GM15510 (cell line): ENCODE results near the gene EXOC4.

Experiments used
- POLR2A ChIP-seq: IDR thresholded peaks from 3 replicates; pipeline ENCODE4 v1.6.1; 2011; ENCODE audit warnings: borderline replicate concordance; ENCODE audit not compliant: insufficient read length; ENCODE audit errors: extremely low read depth

EXOC4 gene

DNA sequence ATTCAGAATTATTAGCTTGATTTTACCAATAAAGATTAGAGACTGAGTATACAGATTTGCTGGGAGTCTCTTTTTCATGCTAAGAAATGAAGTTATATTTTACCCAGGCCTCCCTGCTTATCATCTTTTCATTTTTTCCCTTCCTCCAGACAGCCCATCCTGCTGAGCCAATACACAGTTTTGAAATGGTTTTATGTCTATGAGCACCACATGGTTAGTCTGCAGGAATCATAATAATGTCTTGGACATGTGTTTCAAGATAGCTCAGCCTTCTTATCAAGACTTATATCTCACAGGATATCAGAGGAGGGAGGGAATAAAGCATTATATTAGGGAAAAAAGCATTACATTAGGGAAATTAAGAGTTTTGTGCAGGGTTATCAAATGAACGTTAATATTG is 157.1 kb downstream of the EXOC4 start:
- TF ChIP-seq POLR2A = no peak

DNA sequence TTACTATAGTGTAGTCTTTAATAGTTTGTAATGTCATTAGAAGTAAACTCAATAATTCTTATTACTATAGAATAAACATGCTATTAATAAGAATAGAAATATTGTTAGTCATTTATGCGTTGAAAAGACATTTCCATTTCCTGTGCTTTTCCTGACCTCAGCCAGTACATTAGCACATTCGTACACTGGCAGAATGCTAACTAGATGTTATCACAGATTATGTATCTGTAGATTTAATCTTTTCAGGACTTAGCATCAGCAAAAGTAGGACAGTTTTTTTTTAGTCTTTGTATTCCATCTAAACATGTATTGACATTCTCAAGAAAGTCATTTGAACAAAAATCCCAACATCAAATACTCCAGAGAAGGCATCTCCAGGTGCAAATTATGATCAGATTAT is 158.5 kb downstream of the EXOC4 start:
- no peak for TF ChIP-seq POLR2A

- no peak for TF ChIP-seq POLR2A
Measured at GRCh38 chr7:133412942-133413341, 160.1 kb downstream of the EXOC4 start.

DNA sequence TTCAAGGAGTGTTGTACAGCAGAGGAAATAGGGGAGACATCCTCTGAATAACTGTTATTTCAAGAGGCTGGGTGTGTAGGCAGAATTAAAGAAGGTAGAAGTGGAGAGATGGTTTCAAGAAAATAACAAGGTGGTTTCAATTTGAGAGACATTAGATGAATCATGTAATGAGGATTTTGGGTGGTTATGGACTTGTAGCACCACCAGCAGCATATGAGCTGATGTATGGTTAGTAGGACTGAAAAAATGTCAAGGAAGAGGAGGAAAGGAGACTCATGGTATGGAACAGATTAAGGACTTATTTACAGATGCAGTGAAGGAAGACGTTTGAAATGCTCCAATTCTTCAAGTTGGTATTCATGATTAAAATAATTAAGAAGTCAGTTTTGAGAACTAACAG is 166.2 kb downstream of the EXOC4 start:
- TF ChIP-seq POLR2A = no peak

DNA sequence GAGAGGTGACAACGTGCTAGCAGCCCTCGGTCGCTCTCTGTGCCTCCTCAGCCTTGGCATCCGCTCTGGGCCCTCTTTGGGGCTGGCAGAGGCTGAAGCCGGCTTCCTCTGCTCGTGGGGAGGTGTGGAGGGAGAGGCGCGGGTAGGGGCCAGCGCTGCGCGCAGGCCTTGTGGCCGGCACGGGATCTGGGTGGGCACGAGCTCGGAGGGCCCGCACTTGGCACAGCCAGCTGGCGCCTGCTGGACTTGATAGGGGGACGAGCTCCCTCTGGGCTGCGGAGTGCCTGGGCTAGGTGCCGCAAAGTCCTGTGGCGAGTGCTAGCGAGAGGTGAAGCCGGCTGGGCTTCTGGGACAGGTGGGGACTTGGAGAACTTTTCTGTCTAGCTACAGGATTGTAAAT is 170.7 kb downstream of the EXOC4 start:
- no peak for TF ChIP-seq POLR2A

GRCh38 chr7:133428326-133428725 is 175.4 kb downstream of the EXOC4 start:
- TF ChIP-seq POLR2A = no peak

DNA sequence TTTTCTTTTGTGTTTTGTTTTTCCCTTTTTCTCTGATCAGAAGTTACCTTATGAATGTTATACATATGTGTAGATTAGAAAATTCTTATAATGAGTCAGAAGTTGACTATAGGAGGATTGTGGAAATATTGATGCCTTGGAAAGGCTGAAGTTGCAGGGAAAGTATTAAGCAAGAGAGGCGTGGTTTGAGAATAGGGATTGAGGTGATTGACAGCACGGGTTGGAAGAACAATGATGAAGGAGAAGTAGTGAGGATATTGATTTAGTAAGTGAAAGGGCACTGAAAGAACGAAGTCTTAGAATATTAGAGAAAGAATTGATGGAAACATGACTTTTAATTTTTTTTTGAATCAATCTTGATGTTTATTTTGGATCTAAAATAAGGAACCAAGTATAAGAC is 176.0 kb downstream of the EXOC4 start:
- TF ChIP-seq POLR2A = no peak

GRCh38 chr7:133429371-133429770 is 176.5 kb downstream of the EXOC4 start:
- no peak for TF ChIP-seq POLR2A

DNA sequence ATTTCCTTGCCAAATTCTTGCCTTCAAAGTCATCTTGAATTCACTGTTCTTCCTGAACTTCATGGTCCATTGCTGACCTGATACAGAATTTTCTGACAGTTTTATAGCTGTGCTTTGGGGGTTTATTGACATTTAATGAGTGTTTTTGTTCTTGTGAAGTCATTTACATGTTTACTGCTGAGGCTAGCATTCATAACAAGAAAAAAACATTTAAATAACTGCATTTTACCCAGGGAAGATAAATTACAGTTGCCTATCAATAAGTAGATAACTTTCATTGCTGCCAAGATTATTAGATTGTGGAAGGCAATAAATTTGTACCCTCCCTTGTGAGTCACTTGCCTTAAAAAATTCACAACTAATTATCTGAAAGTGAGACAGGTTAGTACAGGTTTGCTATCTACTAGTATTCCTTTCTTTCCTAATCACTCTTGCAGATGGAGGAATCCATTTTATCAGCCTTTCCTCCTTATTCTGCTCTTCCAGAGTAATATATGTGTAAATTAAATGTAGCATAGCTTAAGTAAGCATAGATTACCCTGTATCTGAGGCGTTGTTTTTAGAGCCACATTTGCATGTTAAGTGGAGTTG is 178.4 kb downstream of the EXOC4 start:
- no peak for TF ChIP-seq POLR2A

DNA sequence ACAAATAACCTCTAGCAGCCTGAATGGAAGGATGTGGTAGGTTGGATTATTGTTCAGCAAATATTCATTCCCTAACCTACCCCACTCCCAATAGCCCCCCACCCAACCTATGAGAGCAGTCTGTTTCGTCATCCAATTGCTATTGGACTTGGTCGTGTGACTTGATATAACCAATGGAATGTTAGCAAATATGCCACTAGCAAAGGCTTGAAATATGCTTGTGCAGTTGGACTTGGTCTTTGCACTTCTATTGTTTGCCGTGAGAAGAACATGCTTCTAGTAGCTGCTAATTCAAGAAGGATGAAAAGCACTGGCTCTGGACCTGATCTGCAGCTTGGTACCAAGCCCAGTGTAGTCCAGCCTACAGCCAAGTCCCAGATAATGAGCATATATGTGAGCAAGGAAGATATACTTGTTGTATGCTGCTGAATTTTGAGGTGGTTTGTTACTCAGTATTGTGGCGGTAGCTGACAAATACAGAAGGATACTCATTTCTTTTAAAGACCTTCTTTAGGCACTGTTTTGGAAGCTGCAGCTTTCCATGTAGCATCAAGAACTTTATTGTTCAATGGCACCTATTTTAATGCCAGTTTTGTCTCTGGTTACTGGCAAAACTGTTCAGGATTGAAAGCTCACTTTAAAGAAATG is 180.4 kb downstream of the EXOC4 start:
- no peak for TF ChIP-seq POLR2A

GRCh38 chr7:133434246-133434865 is 181.5 kb downstream of the EXOC4 start:
- TF ChIP-seq POLR2A = no peak

DNA sequence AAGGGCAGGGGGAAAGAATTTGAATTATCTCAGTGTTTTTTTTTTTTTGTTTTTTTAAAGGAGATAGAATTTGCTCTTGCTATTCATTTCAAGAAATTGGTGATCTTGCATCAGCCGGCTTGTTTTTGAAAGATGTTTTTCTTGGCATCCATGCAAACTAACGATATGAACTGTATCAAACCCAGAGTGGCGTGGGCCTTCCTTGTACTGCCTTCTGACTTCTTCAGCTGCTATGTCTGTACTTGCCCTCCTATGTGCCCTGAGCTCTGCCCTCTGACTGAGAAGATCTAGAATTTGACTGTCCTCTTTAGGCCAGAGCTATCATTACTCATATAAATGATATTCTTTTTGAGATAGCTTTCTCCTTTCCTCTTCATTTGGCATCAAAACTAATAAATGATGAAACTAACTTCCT is 183.1 kb downstream of the EXOC4 start:
- no peak for TF ChIP-seq POLR2A

GRCh38 chr7:133437544-133437943 is 184.7 kb downstream of the EXOC4 start:
- TF ChIP-seq POLR2A = no peak

- TF ChIP-seq POLR2A = no peak
Measured at GRCh38 chr7:133442818-133443217, 189.9 kb downstream of the EXOC4 start.

DNA sequence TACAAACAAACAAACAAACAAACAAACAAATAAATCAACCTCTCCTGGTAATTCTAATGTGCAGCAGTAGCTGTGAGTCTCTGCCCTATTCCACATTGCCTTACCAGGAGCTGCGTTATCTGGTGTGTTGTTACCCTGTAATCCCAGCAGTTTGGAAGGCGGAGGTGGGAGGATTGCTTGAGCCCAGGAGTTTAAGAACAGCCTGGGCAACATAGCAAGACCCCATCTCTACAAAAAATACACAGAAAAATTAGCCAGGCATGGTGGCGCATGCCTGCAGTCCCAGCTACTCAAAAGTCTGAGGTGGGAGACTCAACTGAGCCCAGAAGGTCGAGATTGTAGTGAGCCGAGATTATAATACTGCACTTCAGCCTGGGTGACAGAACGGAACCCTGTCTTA is 192.7 kb downstream of the EXOC4 start:
- no peak for TF ChIP-seq POLR2A

- no peak for TF ChIP-seq POLR2A
Measured at GRCh38 chr7:133448012-133448411, 195.1 kb downstream of the EXOC4 start.

DNA sequence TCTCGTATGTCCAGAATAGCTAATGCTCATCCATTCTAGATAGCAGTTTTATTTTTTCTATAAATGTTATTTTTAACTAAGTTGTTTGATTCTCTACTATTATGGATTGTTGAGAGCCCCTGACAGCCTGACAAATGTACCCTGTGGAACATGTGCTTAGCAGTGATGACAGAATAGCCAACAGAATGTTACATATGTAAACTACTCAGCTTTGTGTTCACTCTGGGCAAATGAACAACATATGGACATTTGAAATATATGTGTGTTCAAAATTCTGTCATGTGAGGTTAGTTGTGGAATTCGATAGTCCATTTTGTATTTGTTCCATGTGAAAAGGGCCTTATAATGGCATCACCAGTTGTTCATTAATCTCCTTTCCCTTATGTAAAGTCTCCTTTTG is 199.7 kb downstream of the EXOC4 start:
- no peak for TF ChIP-seq POLR2A

GRCh38 chr7:133458688-133459087 is 205.8 kb downstream of the EXOC4 start:
- no peak for TF ChIP-seq POLR2A
